ENCODE results near the gene ZNF516.
A peak's percentile ranks its signal among the peaks of the same experiment; 100 is the strongest.

Gene ZNF516

DNA sequence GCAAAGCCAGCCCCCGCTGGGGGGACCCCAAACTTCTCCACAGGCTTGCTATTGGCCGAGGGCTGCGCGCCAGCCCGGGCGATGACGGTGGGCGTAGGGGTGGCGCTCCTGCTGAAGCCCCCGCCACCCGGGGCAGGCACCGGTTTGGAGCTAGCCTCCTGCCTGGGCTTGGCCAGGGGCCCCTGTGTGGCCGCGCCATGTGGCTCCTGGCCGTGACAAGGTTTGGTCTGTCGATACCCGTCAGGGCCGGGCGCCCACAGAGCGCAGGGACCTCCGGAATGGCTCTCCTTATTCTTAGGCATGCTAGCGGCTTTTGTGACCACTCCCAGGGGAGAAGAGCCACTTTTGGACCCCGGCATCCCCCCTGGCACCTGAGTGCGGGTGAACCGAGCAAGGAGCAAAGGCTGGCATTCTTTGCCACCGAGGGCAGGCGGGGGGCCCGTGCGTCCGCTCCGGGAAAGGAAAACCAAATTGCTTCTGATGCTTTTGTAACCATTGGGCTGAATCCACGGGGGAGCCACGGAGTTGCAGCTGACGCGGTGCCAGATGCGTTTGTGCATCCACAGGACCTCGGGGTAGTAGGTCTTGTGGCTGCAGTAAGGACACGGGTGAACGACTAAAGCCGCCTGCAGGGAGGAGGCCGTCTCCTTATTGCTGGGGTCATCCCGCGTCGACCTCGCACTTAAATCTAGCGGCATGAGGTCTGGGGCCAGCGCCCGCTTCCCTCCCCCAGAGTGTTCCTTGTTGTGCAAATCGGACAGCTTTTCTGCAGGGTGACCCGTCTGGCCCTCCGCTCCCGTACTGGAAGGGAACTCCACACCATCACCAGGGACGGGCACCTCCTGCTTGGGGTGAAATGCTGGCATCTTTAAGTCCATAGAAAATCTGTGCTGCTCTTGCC lies 115.6 kb downstream of the ZNF516 start:
- no peak for DNase-seq

DNA sequence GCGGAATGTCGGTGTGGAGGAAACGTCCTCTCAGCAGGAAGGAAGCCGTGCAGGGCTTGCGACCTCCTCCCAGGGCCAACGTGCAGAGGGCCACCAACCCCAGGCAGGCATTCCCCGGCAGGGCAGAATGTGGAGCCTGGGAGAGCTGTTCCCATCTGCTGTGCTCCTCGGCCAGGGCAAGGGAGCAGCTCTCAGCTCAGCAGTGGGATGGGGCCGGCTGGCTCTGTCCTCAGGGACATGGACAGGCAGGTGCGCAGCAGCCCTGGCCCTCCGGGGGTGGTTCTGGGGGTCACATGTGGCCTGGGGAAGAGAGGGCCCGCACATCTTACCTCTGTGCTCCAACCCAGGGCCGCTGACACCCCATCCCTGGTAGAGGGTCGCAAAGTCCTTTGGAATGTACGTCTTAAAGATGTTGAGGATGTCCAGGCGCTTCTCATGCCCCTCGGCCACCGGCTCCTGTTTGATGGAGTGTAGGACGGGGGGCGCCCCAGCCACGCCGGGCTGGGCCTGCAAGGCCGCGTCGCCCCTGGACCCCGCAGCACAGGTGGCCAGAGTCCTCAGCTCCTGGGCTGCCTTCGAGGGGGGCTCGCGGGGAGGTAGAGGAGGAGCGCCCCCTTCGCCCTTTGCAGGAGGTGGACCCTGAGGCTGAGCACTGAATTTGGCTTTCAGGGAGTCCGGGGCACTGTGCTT lies 116.4 kb downstream of the ZNF516 start:
- no peak for DNase-seq

DNA sequence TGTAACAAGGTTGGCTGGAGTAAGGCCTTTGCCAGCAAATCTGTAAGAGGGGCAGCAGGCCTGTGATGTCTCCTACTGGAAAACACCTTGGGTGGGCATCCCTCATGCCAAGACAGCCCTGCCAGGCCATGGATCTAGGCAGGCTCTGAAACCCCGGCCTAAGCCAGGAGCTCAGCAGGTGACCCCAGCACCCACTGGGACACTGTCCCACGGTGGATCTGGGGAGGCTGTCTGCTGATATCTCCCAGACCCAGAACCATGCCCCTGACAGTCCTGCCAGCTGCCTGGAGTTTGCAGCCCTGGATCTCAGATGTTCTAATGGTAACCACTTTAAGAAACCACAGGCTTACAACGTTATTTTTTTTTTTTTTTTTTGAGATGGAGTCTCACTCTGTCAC lies 117.7 kb downstream of the ZNF516 start:
- no peak for DNase-seq

DNA sequence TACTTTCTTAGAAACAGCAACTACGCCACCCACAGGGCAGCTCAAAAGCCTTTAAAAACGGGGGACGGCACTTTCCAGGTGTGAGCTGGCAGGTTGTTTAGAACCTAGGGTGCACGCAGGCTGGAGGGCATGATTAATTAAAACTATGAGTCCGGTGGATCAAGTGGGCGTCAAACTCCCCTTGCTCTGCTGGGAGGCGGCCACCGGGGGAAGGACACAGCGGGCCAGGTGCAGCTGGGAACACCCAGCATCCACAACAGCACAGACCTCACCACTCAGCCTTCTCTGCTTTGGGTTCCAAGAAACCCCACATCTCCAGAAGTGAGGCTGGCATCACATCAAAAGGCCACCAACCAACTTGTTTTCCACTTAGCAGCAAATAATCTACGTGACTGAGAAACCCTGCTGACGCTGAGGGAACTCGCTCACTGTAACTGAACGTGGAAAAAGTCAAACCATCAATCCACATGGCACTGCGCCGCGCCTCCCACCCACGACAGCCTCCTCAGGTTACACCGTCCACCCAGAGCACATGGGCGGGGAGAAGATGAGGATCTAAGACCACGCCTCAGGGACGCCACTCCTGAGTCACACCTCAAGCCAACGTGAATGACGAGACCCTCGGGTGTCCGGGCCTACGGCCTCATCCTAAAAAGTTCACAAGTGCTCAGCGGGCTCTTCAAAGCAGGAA lies 118.2 kb downstream of the ZNF516 start:
- peak; percentile 21 to 25 for DNase-seq

DNA sequence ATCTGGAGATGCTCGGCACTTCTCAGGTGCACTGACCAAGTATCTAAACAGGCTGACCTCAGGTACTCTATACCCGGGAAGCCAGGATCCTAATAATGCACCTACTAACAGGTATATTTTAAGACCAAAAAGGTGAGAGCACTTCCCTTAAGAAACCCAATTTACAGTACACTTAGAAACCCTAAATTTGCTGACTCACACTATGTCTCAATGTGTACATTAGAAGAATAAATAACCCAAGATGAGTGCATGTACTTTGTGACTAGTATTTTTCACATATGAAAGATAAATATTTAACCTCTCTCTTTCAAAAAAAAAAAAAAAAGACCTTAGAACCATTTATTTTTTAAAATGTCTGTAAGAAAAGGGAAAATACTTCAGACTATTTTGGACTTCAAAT lies 118.8 kb downstream of the ZNF516 start:
- DNase-seq, result no peak

DNA sequence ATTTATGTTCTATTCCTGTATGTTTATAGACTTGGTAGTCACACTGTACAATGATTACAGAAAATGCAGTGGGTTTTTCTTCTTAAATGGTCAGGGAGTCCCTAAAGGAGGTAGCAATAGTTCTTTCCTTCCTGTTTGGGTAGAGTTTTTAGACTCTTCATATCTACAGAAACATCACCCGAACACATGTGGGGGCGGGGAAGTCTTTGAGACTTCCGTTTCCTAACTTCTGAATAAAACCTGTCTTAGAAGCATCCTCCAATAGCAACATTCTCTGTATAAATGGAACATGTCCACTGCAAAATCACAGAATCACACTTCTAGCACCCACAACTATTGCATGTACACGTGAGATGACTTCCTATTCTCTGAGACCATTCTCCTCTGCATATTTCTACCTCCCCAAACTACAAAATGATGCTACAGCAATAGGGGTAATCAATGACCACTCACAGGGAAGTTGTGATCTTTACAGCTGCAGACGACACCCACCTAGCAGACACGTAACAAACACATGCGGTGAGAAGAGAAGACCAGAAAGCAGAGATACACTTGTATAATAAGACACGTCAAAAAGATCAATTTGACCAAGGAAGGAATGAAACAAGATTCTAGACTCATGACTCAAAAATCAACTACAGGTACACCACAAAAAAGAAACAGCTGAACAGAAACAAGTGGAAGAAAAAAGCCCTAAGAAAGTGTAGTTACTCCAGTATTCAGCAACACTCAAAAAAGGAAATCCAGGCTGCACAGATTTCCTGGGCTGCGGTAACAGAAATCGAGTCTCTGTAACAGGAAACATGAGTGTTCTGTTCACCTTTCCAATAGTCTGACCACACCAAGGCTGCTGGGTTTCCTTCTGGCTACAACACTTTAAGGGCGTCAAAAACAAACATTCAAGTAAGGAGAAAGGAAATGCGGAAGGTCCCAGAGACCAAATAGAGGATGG lies 120.4 kb downstream of the ZNF516 start:
- DNase-seq, result peak in 1 of 2 donors; percentile 37

DNA sequence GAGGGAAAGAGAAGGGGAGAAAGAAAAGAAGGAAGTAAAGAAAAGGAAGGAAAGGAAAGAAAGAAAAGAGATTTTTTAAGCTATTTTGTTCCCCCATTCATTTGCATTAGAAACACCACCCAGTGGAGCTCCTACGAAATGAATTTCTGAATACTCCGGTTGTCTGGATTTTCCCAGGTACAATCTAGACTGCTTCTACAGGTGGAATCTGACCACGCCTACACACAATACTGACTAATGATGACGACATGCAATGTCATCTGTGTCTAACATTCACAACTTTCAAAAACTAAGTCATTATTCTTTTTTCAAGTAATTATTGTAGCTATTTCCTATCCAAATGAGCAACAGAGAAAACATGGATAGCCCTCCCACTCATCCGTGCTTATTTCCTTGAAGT lies 121.7 kb downstream of the ZNF516 start:
- no peak for DNase-seq

DNA sequence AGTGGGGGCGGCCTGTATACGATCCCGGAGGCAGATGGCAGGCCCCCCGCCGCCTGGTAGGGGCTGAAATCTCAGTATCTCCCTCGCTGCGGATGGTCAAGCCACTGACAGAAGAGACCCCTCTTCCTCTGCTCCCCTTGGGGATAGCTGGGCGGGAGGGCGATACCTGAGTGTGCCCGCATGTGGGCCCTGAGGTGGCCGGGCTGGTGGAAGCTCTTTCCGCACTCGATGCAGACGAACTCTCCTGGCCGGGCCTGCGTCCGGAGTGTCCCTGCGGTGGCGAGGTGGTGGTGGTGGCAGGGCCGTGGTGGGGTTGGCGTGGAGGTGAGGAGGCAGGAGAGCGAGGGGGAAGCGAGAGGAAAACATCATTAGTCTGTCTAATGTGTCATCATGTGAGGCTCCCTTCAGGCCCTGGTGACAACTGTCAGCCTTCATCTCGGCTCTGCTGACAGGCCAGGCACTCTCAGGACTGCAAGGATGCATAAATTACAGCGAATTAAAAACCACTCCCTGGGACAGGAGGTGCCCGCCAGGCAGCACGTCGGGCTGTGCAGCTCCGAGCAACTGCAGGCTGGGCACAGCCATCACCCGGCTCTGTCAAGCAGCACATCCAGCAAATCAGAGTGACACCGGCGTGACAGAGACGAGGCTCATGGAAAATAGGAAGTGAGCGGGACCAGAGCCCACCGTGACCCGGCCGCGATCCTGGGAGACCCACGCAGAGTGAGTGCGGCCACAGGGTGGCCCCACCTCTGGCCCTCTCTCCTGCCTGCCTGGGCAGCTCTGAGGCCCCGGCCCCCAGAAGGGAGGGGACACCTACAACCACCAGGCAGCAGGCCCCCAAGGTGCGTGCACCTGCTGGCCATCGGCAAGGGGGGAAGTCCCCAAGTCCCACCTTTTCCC lies 123.5 kb downstream of the ZNF516 start:
- DNase-seq, result peak in 1 of 2 donors; percentile 4

DNA sequence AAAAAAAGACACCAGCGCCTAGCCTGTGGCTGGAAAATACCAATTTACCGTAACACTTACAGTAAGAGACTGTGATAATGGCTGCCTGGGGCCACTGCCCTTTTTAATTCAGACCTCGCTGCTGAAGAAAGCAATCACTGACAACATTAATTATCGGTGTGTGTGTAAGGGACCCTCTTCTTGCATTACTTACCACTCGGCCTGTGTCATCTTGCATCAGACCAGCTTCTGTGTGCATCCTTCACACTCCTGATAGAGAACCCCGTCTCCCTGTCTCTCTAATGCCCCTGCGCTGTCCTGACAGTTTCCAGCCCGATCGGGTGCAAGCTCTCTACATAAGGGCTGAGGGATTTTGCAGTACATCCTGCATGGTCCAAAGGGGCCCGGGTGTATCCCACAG lies 124.4 kb downstream of the ZNF516 start:
- DNase-seq, result no peak

DNA sequence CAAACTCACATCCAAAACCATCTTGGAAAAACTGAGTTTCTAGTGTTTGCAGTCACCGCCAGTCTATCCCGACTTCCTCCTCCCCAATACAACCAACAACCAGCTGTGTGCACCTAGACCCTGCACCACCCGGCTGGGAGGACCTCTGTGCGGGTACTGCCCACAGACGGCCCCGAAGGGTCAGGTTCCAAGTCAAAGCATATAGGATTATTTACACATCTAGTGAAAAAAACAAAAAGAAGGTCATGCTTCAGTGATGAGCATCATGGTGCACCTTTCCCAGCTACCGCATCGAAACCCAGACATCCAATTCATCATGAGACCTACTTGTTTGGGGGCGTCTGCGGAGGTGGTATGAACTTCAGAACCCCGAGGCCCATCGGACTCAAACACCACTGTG lies 124.8 kb downstream of the ZNF516 start:
- DNase-seq, result no peak

DNA sequence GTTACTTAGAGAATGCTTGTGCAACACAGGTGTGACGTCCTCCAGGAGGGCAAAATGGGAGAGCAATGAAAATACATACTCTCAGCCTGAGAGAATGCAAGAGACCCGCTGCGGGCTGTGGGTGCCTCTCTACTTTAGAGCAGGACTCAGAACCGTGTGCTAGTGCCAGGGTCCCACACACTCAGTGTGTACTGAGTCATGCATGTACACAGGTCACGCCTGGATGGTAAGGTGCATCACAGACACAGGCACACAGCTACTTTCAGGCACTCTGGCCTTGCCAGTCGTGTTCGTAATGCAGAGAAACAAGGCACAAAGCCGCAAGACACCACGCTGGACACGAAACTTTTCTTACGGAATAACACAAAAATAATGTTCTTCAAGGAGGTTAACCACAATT lies 125.3 kb downstream of the ZNF516 start:
- no peak for DNase-seq

DNA sequence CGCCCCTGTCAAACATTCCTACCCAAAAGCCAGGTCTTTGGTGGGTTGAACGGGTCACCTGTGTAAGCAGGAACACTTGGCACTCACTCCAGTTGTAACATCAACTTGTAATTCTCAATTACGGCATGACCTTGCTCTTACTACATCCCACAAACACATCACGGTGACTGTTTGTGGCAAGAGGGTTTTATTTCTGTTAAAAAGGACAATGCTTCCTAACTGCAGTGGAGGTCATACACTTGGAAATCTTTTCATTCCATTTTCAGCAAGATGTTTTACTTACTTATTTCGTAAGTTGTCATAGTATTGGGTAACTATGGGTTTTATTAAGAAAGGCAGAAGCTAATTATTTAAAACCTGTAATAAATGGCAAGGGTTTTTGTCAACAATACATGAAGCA lies 126.1 kb downstream of the ZNF516 start:
- no peak for DNase-seq

DNA sequence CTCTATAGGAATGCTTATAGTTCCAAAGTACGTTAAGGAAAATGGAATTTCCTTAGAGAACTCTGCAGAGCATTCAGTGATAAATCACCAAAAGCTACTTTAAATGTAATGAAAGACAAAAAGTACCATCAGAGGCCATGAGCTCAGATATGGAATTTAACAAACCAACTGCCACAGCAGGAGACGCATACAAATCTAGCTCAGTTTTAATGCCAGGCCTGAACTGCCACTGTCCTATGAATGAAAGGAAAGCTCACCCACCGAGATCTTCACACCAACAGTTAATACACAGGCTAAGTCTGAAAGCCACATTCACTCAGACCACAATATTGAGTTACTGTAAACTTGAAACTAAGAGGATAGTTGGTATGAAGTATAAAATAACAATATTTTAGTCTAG lies 126.8 kb downstream of the ZNF516 start:
- DNase-seq, result no peak

DNA sequence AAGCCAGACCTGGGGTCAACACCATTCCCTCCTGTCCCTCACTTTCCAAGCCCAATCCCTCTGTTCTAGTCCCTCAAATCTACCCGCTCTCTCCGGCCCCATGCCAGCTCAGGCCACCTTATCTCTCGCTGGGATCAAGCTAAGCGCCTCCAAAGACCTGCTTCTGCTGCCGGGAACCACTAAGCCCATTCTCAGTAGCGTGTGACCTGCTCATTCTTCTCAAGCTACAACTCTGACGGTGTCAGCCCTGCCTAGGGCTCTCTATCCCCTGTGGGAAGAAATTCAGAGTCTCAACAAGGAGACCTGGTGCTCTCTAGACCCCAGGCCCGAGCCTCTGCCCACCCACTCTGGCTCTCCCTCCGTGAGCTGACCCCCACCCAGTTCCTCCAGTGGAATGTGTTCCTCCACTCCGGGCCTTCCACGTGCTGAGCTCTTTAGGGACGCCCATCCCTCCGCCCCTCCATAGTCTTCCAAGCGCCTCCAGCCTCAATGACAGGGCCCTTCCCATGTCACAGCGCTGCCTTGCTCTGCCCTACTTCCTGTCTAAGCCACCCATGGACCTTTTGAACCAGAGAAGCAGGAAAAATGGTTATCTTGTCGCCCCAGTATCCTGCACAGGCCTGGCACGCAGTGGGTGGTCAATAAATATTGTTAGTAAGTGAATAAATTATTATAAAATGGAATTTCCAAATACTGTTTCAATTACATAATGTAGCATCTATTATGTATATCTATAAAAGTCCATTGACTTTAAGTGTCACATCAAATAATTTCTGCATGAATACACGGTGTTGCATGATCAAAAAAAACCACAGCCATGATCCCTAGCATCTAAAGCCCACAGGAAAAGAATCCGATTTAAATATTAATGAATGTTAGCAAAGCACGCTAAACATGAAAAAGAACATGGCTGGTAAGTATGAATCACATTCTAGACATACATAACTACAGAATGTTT lies 127.6 kb downstream of the ZNF516 start:
- DNase-seq, result no peak

DNA sequence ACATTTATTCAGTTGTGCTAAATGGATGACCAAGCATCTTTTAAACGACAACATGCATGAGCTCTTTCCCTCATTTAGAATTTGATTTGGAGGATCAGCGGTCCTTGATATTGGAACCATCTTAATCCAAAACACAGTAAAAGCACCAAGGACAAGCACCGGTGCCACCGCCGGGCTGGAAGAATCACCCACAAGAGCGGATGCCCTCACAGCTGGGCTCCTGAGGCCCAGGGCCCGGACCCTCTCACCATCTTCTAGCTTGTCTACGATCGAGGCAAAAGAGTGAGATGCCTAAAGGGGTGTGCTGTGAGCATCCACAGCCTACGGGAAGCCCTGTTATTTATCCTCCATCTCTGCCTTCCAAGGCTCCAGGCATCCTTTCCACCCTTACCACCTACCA lies 129.5 kb downstream of the ZNF516 start:
- DNase-seq, result no peak

DNA sequence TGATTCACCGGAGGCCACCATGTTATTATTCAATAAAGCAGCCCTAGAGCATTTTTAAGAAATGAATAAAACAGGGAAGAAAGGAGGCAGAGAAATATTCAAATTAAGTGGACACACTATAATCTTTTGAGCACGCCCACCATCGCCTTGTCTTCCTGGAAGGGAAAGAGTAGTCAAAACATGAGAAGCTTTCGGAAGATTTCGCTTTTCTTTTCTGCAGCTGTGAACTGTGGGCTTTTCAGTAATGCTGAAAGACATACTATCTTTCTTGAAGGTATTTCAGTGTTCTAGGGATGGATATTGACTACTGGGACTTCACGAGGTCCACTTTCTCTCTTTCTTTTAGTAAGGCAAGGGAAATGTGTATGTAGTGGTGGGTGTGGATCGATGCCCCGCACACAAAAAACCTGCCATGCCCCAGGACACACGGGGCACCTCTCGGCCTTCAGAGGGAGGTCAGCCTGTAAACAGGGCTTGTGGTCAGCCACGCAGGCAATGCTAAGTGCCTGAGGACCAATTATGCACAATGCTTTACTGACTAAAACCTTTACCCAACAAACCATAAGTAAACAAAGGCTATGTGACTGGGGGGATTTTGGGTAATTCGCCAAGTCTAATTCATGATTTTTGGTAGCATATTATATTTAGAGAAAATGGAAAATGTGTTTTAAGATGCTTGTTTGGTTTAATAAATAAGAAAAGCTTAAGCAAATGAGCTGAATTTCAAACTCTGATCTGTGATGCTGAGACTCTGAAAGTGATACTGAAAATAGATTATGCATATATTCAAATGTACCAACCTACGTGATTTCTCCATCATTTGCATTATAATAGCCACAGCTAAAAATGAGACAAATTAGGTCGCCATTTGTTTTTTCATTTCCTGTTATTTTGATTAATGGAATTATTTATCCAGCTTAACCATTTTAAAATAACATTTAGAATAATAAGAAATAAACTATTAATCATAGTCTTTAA lies 130.5 kb downstream of the ZNF516 start:
- DNase-seq, result no peak

DNA sequence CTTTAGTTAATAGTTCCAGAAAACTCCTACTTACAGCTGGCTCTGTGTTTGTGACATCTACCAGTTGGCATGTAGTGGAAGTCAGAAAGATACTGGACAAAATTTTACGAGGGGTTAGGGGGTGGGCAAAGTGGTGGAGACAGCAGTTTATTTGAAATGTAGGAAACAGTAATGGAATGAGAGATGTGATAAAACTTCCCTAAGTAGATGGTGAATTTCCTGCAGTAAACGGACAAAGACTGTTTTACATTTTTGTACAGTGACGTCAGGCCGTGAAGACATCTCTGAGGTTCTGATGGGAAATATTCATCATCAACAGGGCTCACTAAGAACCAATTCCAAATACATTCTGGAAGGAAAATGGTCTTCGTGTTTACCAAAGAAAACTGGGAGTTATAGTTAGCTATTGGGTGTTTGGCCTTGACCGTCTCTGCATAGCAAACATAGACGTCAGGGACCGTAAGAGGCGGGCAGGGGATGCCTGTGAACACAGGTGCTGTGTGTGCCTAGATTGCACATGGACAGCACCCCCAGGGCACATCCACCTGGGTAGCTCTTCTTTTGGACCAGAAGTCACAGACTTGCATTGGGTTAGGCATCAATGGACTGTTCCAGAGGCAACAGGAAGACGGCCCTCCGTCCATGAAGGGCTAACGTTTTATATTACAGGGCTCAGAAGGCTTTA lies 131.5 kb downstream of the ZNF516 start:
- DNase-seq, result no peak

DNA sequence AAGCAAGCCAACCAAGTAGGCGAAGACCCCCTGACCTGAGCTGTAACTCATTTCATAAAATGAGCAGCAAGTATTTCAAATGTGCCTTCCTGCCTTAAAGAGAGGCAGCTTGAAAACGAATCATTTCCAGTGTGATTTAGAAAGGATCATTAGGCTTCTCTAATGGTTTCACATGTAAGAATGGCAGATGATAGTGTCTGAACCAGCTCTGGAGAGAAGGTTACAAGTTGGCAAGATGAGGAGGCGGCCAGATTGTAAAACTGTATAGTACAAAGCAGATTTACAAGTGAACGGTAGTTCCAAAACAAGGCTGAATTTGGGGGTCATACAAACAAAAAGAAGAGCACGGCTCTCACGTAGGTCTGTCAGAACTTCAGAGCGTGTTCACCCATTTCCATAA lies 132.4 kb downstream of the ZNF516 start:
- no peak for DNase-seq

Measured in CD4-positive, alpha-beta T cell treated with Interleukin-4 for 1 hour (primary cell).